ENCODE results near the gene STH. TPM values are rescaled to one million over a fixed set of nuclear protein-coding genes. Genes with fewer than 3 reads are reported as not detected.

STH gene
- total RNA-seq (not detected), polyA plus RNA-seq (not detected)
- long read RNA-seq, donor 1, result 0 reads
- long read RNA-seq, donor 2, result 0 reads
- long read RNA-seq, donor 3, result 0 reads

DNA sequence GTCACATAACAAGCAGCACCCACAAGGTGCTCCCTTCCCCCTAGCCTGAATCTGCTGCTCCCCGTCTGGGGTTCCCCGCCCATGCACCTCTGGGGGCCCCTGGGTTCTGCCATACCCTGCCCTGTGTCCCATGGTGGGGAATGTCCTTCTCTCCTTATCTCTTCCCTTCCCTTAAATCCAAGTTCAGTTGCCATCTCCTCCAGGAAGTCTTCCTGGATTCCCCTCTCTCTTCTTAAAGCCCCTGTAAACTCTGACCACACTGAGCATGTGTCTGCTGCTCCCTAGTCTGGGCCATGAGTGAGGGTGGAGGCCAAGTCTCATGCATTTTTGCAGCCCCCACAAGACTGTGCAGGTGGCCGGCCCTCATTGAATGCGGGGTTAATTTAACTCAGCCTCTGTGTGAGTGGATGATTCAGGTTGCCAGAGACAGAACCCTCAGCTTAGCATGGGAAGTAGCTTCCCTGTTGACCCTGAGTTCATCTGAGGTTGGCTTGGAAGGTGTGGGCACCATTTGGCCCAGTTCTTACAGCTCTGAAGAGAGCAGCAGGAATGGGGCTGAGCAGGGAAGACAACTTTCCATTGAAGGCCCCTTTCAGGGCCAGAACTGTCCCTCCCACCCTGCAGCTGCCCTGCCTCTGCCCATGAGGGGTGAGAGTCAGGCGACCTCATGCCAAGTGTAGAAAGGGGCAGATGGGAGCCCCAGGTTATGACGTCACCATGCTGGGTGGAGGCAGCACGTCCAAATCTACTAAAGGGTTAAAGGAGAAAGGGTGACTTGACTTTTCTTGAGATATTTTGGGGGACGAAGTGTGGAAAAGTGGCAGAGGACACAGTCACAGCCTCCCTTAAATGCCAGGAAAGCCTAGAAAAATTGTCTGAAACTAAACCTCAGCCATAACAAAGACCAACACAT lies at the start of gene STH:
Gene STH (plus strand): TSS at position 264 of the 913 bp plus-strand sequence. CDS start 30 bp downstream, at position 294.
- H3K27ac ChIP-seq, result no peak within 1 kb of the TSS
- DNase-seq (no peak), ATAC-seq (no peak)
- intact Hi-C loops (cut with DNase I), result loop anchor here in 1 of 10 donors (10.0 kb wide), 1 partner anchor 836 kb away; no protein-coding TSS in a partner anchor
- H3K9me3 ChIP-seq, result no peaks in the 10 kb centered on the region
- peaks cover 0 to 11% (median 0%) of the 10 kb centered on the region in 9 donors for H3K4me1 ChIP-seq
- 81 to 84% methylated on average over 8 of the region's 8 CpGs for WGBS, 2 donors
- TF ChIP-seq, protein P1, sequence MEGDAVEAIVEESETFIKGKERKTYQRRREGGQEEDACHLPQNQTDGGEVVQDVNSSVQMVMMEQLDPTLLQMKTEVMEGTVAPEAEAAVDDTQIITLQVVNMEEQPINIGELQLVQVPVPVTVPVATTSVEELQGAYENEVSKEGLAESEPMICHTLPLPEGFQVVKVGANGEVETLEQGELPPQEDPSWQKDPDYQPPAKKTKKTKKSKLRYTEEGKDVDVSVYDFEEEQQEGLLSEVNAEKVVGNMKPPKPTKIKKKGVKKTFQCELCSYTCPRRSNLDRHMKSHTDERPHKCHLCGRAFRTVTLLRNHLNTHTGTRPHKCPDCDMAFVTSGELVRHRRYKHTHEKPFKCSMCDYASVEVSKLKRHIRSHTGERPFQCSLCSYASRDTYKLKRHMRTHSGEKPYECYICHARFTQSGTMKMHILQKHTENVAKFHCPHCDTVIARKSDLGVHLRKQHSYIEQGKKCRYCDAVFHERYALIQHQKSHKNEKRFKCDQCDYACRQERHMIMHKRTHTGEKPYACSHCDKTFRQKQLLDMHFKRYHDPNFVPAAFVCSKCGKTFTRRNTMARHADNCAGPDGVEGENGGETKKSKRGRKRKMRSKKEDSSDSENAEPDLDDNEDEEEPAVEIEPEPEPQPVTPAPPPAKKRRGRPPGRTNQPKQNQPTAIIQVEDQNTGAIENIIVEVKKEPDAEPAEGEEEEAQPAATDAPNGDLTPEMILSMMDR (IDR thresholded peaks at IDR 0.05), result no peak
- no peaks in the 10 kb centered on the region for H3K36me3 ChIP-seq
- H3K4me3 ChIP-seq, result no peak within 1 kb of the TSS
- H3K27me3 ChIP-seq, result no peaks in the 10 kb centered on the region

DNA sequence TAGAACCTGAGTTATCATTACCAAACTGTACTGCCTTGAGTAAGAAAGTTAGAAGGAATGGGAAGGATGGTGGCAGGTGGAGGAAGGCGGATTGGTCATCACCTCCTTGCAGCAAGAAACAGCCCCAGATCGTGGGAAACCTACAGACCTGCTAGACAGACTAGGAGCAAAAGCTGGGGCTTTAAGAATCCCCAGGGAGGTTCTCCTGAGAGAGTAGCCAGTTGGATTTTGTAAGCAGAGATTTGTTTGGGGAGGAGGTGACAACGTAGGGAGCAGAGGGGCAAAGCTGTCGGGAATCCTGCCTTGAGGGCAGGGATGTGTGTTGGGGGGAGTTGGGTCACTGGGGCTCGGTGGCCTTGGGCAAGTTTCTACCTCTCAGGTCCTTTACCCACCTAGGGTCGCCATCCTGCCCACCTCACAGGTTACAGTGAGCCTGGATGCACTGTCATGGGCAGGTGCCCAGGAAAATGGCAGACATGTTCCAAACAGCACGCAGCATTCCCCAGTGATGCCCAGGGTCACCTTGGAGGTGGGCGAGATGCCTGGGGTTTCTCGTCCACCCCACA lies 49.2 kb upstream of the STH start:
- peaks cover 0 to 16% (median 11%) of the 10 kb centered on the region in 9 donors for H3K4me1 ChIP-seq
- no peaks in the 10 kb centered on the region for H3K36me3 ChIP-seq
- no peak overlapping the region for H3K4me3 ChIP-seq
- no peaks in the 10 kb centered on the region for H3K9me3 ChIP-seq
- intact Hi-C loops (cut with DNase I), result loop anchor here in 4 of 10 donors (2.0 to 5.0 kb wide), 2 partner anchors 55 to 58 kb away; partner anchors contain the start of gene MAPT (in 4 of the 4)
- ATAC-seq (no peak), DNase-seq (no peak)
- H3K27me3 ChIP-seq, result peaks cover 0 to 30% (median 14%) of the 10 kb centered on the region in 7 donors
- H3K27ac ChIP-seq, result no peak overlapping the region
- 80 to 82% methylated on average over 9 of the region's 9 CpGs for WGBS, 2 donors
- TF ChIP-seq, protein P1 (IDR thresholded peaks at IDR 0.05), result no peak

GRCh38 chr17:45950888-45951287 lies 48.2 kb upstream of the STH start:
- Histone ChIP-seq H3K4me3 (no peak overlapping the region), H3K36me3 (no peaks in the 10 kb centered on the region), H3K27me3 (peaks cover 0 to 30% (median 14%) of the 10 kb centered on the region in 7 donors), H3K4me1 (peaks cover 0 to 16% (median 11%) of the 10 kb centered on the region in 9 donors), H3K27ac (no peak overlapping the region), H3K9me3 (no peaks in the 10 kb centered on the region)
- no peak for DNase-seq
- TF ChIP-seq, protein P1 (IDR thresholded peaks at IDR 0.05), result no peak
- no peak for ATAC-seq
- WGBS, 2 donors, result 77% methylated on average over 8 of the region's 8 CpGs
- intact Hi-C loops (cut with DNase I), result no loop called here

GRCh38 chr17:45951403-45951802 lies 47.6 kb upstream of the STH start:
- TF ChIP-seq, protein P1 (IDR thresholded peaks at IDR 0.05), result no peak
- no peak for ATAC-seq

More at GRCh38 chr17:45951403-45951802, 47.6 kb upstream of the STH start:
- Histone ChIP-seq H3K4me3 (no peak overlapping the region), H3K27ac (no peak overlapping the region), H3K4me1 (peaks cover 0 to 16% (median 11%) of the 10 kb centered on the region in 9 donors), H3K27me3 (peaks cover 0 to 30% (median 14%) of the 10 kb centered on the region in 7 donors), H3K36me3 (no peaks in the 10 kb centered on the region), H3K9me3 (no peaks in the 10 kb centered on the region)
- no peak for DNase-seq
- intact Hi-C loops (cut with DNase I), result no loop called here
- 56 to 65% methylated on average over 10 of the region's 10 CpGs for WGBS, 2 donors
